NB4 (cell line): Measurements from ENCODE around the gene RPRD2.

Source experiments
- CTCF ChIP-seq: IDR thresholded peaks from one replicate; pipeline ENCODE4 v1.5.1; 2012; ENCODE audit warnings: low read depth, low read length
- MAX ChIP-seq: IDR thresholded peaks from 2 replicates; pipeline ENCODE4 v1.6.1; 2011; ENCODE audit warnings: low read depth, low read length
- MYC ChIP-seq: IDR thresholded peaks from 2 replicates; pipeline ENCODE4 v1.6.1; 2011; ENCODE audit warnings: low read depth, low read length
- POLR2A ChIP-seq: IDR thresholded peaks from 2 replicates; pipeline ENCODE4 v1.6.1; 2011; ENCODE audit warnings: mild to moderate bottlenecking; ENCODE audit not compliant: insufficient read length; ENCODE audit errors: extremely low read depth

- TF ChIP-seq CTCF: no peak
- no peak for TF ChIP-seq MYC
- TF ChIP-seq POLR2A: no peak
- TF ChIP-seq MAX: no peak
Observed at GRCh38 chr1:150479370-150479769, 115.4 kb downstream of the RPRD2 start.
